HepG2 (cell line): ENCODE results near the gene ZCCHC24. TPM values are rescaled to one million over a fixed set of nuclear protein-coding genes. Genes with fewer than 3 reads are reported as not detected.

Source experiments
- ATAC-seq: fragments of 200-7000 bp; cut with Tn5 transposase; 3 replicates; pipeline ENCODE4 v1.9.1; 2020; ENCODE audit warnings: mild to moderate bottlenecking, moderate library complexity
- BruUV-seq: library from RNA; stranded (reverse); fragments of 400-500 nt; replicated peaks from 2 replicates; lab custom pipeline; 2021; lab: Mats Ljungman, UMichigan
- CTCF ChIA-PET: fragments of 300-600 bp; formaldehyde crosslinking; extraction: SDS; loops from one replicate; lab custom pipeline; 2021; ENCODE audit warnings: low total read pairs, inconsistent platforms, low intra/inter-chr PET ratio; lab: Yijun Ruan, JAX
- POLR2A ChIA-PET: fragments of 350-600 bp; sonication (Branson Sonifier 250); formaldehyde crosslinking; loops from one replicate; lab custom pipeline; 2020; ENCODE audit warnings: antibody characterized with exemption, inconsistent platforms; lab: Yijun Ruan, JAX
- DNase-seq: peaks from one replicate; pipeline ENCODE4 v3.0.0-alpha.2; 2015; ENCODE audit warnings: low spot score
- FAIRE-seq: peaks from 3 replicates; lab custom pipeline; 2011; peaks lifted over from hg19 to GRCh38; lab: Jason Lieb, UNC
- H2AFZ ChIP-seq: one replicate; pipeline ENCODE4 v1.6.1; 2011; ENCODE audit warnings: low read length, inconsistent platforms
- H3K27ac ChIP-seq: fragments of 300-600 bp; 3 replicates; pipeline ENCODE4 v1.8.0; 2011; ENCODE audit warnings: mixed run types, mild to moderate bottlenecking, mixed read lengths, low read length, inconsistent platforms; ENCODE audit not compliant: insufficient read depth; ENCODE audit errors: extremely low read length
- H3K27me3 ChIP-seq, 2 experiments: fragments of 200-600 bp in 1 of 2; 2 replicates in 1 of 2; 3 replicates in 1 of 2; pipeline versions ENCODE4 v1.6.0 to v1.8.0; 2011; ENCODE audit warnings: low read length in 2 of 2, mild to moderate bottlenecking in 2 of 2, moderate library complexity in 2 of 2, inconsistent platforms in 1 of 2; ENCODE audit not compliant: insufficient read depth in 2 of 2, control insufficient read depth in 1 of 2
- H3K36me3 ChIP-seq, 2 experiments: fragments of 200-600 bp in 1 of 2; replicated peaks in 1 of 2; 2 replicates in 1 of 2; 3 replicates in 1 of 2; pipeline versions ENCODE4 v1.5.1 to v1.8.0; 2011; ENCODE audit warnings: low read length in 2 of 2, inconsistent platforms in 1 of 2; ENCODE audit not compliant: insufficient read depth in 2 of 2, control insufficient read depth in 1 of 2
- H3K4me1 ChIP-seq: 2 replicates; pipeline ENCODE4 v1.5.1; 2012; ENCODE audit warnings: low read length, inconsistent platforms; ENCODE audit not compliant: insufficient read depth
- H3K4me2 ChIP-seq: 2 replicates; pipeline ENCODE4 v1.6.0; 2011; ENCODE audit warnings: low read depth, low read length, inconsistent platforms
- H3K4me3 ChIP-seq, 3 experiments: fragments of 200-600 bp in 1 of 3; sonication (generic), shearing (Covaris generic) in 1 of 3; replicated peaks in 1 of 3; 2 replicates each; pipeline ENCODE4 v1.5.1; 2011 to 2016; ENCODE audit warnings: low read length in 3 of 3, inconsistent platforms in 2 of 3, low read depth in 2 of 3, mild to moderate bottlenecking in 2 of 3, control low read depth in 1 of 3, mixed read lengths in 1 of 3; ENCODE audit not compliant: insufficient read depth in 1 of 3
- H3K79me2 ChIP-seq: one replicate; pipeline ENCODE4 v1.6.1; 2011; ENCODE audit warnings: low read length, inconsistent platforms; ENCODE audit not compliant: insufficient read depth
- H3K9ac ChIP-seq: 2 replicates; pipeline ENCODE4 v1.6.0; 2011; ENCODE audit warnings: mild to moderate bottlenecking, low read depth, low read length, inconsistent platforms; ENCODE audit not compliant: insufficient read depth
- H3K9me3 ChIP-seq: 2 replicates; pipeline ENCODE4 v1.5.1; 2012; ENCODE audit warnings: mild to moderate bottlenecking, low read length
- H4K20me1 ChIP-seq: 2 replicates; pipeline ENCODE4 v1.6.0; 2011; ENCODE audit warnings: inconsistent platforms, mild to moderate bottlenecking, low read length, moderate library complexity; ENCODE audit not compliant: insufficient read depth
- CREB1 ChIP-seq, 2 experiments: fragments of 450-650 bp in 1 of 2; IDR thresholded peaks; 2 replicates each; pipeline ENCODE4 v1.6.1; 2016 to 2017; ENCODE audit warnings: control low read depth in 1 of 2, mild to moderate bottlenecking in 1 of 2, missing compliant biosample characterization in 1 of 2, missing genetic modification characterization in 1 of 2
- DPF2 ChIP-seq: sonication (generic); formaldehyde crosslinking; IDR thresholded peaks from 2 replicates; pipeline ENCODE4 v1.4.0; 2020; ENCODE audit warnings: mild to moderate bottlenecking, low read depth, missing genetic modification reagents, borderline replicate concordance
- EEA1 ChIP-seq: sonication (generic); formaldehyde crosslinking; IDR thresholded peaks from 2 replicates; pipeline ENCODE4 v1.5.1; 2020; ENCODE audit warnings: mild to moderate bottlenecking, missing genetic modification reagents, borderline replicate concordance
- ISL2 ChIP-seq: sonication (generic); formaldehyde crosslinking; IDR thresholded peaks from 2 replicates; pipeline ENCODE4 v1.5.0; 2020; ENCODE audit warnings: missing genetic modification reagents
- MED13 ChIP-seq: sonication (generic); formaldehyde crosslinking; IDR thresholded peaks from 2 replicates; pipeline ENCODE4 v1.5.0; 2020; ENCODE audit warnings: missing genetic modification reagents
- MXI1 ChIP-seq: IDR thresholded peaks from 3 replicates; pipeline ENCODE4 v1.6.1; 2012; ENCODE audit warnings: low read depth, low read length, inconsistent platforms, borderline replicate concordance
- NFE2L2 ChIP-seq: fragments of 150-350 bp; IDR thresholded peaks from 2 replicates; pipeline ENCODE4 v1.6.1; 2014; ENCODE audit warnings: low read length
- RFXAP ChIP-seq: sonication (generic); formaldehyde crosslinking; IDR thresholded peaks from 2 replicates; pipeline ENCODE4 v1.4.0; 2020; ENCODE audit warnings: missing genetic modification reagents, borderline replicate concordance
- TEAD2 ChIP-seq: sonication (generic); formaldehyde crosslinking; IDR thresholded peaks from 2 replicates; pipeline ENCODE4 v1.9.0; 2021; ENCODE audit warnings: missing genetic modification reagents
- ZFP62 ChIP-seq: sonication (generic); formaldehyde crosslinking; IDR thresholded peaks from 2 replicates; pipeline ENCODE4 v1.4.0; 2020; ENCODE audit warnings: missing genetic modification reagents
- ZFP90 ChIP-seq: sonication (generic); formaldehyde crosslinking; IDR thresholded peaks from 2 replicates; pipeline ENCODE4 v1.8.0; 2022; ENCODE audit warnings: missing genetic modification reagents, mild to moderate bottlenecking, inconsistent platforms, borderline replicate concordance
- ZNF350 ChIP-seq: sonication (generic); formaldehyde crosslinking; IDR thresholded peaks from 2 replicates; pipeline ENCODE4 v1.4.0; 2020; ENCODE audit warnings: mild to moderate bottlenecking, low read depth, missing genetic modification reagents, borderline replicate concordance
- ZNF562 ChIP-seq: sonication (generic); formaldehyde crosslinking; IDR thresholded peaks from 2 replicates; pipeline ENCODE4 v1.8.0; 2022; ENCODE audit warnings: missing genetic modification reagents, borderline replicate concordance
- ZNF564 ChIP-seq: sonication (generic); formaldehyde crosslinking; IDR thresholded peaks from 2 replicates; pipeline ENCODE4 v1.8.1; 2023; ENCODE audit warnings: mild to moderate bottlenecking, missing genetic modification reagents
- ZNF615 ChIP-seq: sonication (generic); formaldehyde crosslinking; IDR thresholded peaks from 2 replicates; pipeline ENCODE4 v1.5.0; 2020; ENCODE audit warnings: mild to moderate bottlenecking, missing genetic modification reagents, borderline replicate concordance
- ZNF674 ChIP-seq: sonication (generic); formaldehyde crosslinking; IDR thresholded peaks from 2 replicates; pipeline ENCODE4 v1.5.0; 2020; ENCODE audit warnings: low read depth, mild to moderate bottlenecking, missing genetic modification reagents
- ZUFSP ChIP-seq: sonication (generic); formaldehyde crosslinking; IDR thresholded peaks from 2 replicates; pipeline ENCODE4 v1.9.0; 2021; ENCODE audit warnings: missing genetic modification reagents, mild to moderate bottlenecking, borderline replicate concordance
- WGBS: methylation state at CpG from one replicate; pipeline ENCODE4 v1.1.6; 2017; ENCODE audit warnings: low lambda C conversion rate; 5-methylcytosine and 5-hydroxymethylcytosine counted together
- in situ Hi-C: cut with HindIII; loops from 2 replicates; pipeline ENCODE4 v1.10.0; 2017; ENCODE audit warnings: low pct_unique_long_range_greater_than_20kb; ENCODE audit not compliant: extremely low pct_ligation_motif_present
- intact Hi-C: fragments of 100-400 bp; cut with micrococcal nuclease; formaldehyde crosslinking; loops from one replicate; pipeline ENCODE4 v1.10.0; 2022; ENCODE audit not compliant: unreplicated experiment
- polyA plus RNA-seq, 8 experiments: library from polyadenylated mRNA; depleted of rRNA in 3 of 8; stranded (reverse) in 7 of 8; unstranded in 1 of 8; fragments of >200 nt; fragmentation: Illumina TruSeq in 4 of 8; extraction: Trizol in 4 of 8; gene quantifications; 2 replicates each; pipeline versions ENCODE4 v1.2.1 to v1.2.3, GENCODE V29; 2011 to 2016; ENCODE audit warnings: low read depth in 4 of 8, missing spikeins in 1 of 8, mixed read lengths in 1 of 8; ENCODE audit not compliant: insufficient read depth in 1 of 8
- total RNA-seq, 5 experiments: library from RNA; depleted of rRNA; stranded (reverse); fragments of >200 nt; fragmentation: Illumina TruSeq; extraction: Trizol; gene quantifications; 2 replicates each; pipeline ENCODE4 v1.2.3, GENCODE V29; 2016; ENCODE audit warnings: low read depth in 1 of 5
- TF ChIP-seq, protein P1 (sequence below): sonication (generic); formaldehyde crosslinking; IDR thresholded peaks from 2 replicates; pipeline ENCODE4 v1.5.0; 2020; ENCODE audit warnings: missing genetic modification reagents

ZCCHC24 gene
- total and polyA plus RNA-seq, 2 of the 13 experiments (the other 11 are each of a cell fraction or from before 2014, with no cell fraction given) = 3.1 to 7.9 TPM

- CTCF ChIA-PET = no interaction called here
- ATAC-seq = no peak
- POLR2A ChIA-PET = interaction anchor here (1.4 kb wide), 1 partner anchor 9 kb away, joined by 5 read pairs; no protein-coding TSS in a partner anchor
- intact Hi-C loops = no loop called here
- 53% methylated on average over 3 of the region's 3 CpGs for WGBS
- H2AFZ ChIP-seq = no peak overlapping the region
- no peak overlapping the region for H3K27ac ChIP-seq
- H3K27me3 ChIP-seq = peaks cover 0 to 23% of the 10 kb centered on the region in 2 experiments; a peak in 4 of 5 replicates
- H3K4me3 ChIP-seq = no peak overlapping the region
- no peaks in the 10 kb centered on the region for H4K20me1 ChIP-seq
- TF ChIP-seq ZNF615 (CRISPR knock-in tag) (no peak), ISL2 (CRISPR knock-in tag) (no peak), NFE2L2 (no peak), DPF2 (CRISPR knock-in tag) (no peak), ZNF674 (CRISPR knock-in tag) (no peak), ZFP90 (CRISPR knock-in tag) (no peak), ZNF562 (CRISPR knock-in tag) (no peak), ZUFSP (CRISPR knock-in tag) (no peak), EEA1 (CRISPR knock-in tag) (no peak), MED13 (CRISPR knock-in tag) (no peak), ZNF350 (CRISPR knock-in tag) (no peak), CREB1 (IDR thresholded peaks at IDR 0.05) (no peak), CREB1 (CRISPR knock-in tag; IDR thresholded peaks at IDR 0.05) (no peak), TEAD2 (no peak), ZFP62 (CRISPR knock-in tag) (no peak), MXI1 (no peak), RFXAP (CRISPR knock-in tag) (no peak), ZNF564 (no peak)
- TF ChIP-seq, protein P1, sequence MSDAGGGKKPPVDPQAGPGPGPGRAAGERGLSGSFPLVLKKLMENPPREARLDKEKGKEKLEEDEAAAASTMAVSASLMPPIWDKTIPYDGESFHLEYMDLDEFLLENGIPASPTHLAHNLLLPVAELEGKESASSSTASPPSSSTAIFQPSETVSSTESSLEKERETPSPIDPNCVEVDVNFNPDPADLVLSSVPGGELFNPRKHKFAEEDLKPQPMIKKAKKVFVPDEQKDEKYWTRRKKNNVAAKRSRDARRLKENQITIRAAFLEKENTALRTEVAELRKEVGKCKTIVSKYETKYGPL (CRISPR knock-in tag) = no peak
- H3K79me2 ChIP-seq = no peaks in the 10 kb centered on the region
- FAIRE-seq = no peak
- in situ Hi-C loops = no loop called here
- BruUV-seq = no TSS peak
- H3K36me3 ChIP-seq = no peaks in the 10 kb centered on the region
- H3K9me3 ChIP-seq = no peaks in the 10 kb centered on the region
- no peak overlapping the region for H3K4me2 ChIP-seq
- peaks cover 40% of the 10 kb centered on the region for H3K4me1 ChIP-seq
- no peak for DNase-seq
- H3K9ac ChIP-seq = no peak overlapping the region
Observed at GRCh38 chr10:79453392-79453791, 8.0 kb upstream of the ZCCHC24 start.
